Ovary (tissue), 9 donors: ENCODE data around the gene APEH. TPM values are rescaled to one million over a fixed set of nuclear protein-coding genes. Genes with fewer than 3 reads are reported as not detected.

Experiments
- DNase-seq, 5 donors: peaks; one replicate each; pipeline ENCODE4 v3.0.0-alpha.2; 2019 to 2020
- H3K27ac ChIP-seq, 2 donors: fragments of 200-600 bp; one replicate each; pipeline versions ENCODE4 v1.5.1 to v1.8.0; 2019 to 2022
- H3K27me3 ChIP-seq: fragments of 200-600 bp; one replicate; pipeline ENCODE4 v1.8.0; 2022
- H3K36me3 ChIP-seq: fragments of 200-600 bp; sonication (generic); one replicate; pipeline ENCODE4 v1.5.1; 2019
- H3K4me1 ChIP-seq: one replicate; pipeline ENCODE4 v1.8.1; 2013; ENCODE audit warnings: mild to moderate bottlenecking, moderate library complexity; ENCODE audit not compliant: insufficient read depth
- H3K4me3 ChIP-seq: fragments of 200-600 bp; sonication (generic); one replicate; pipeline ENCODE4 v1.5.1; 2017
- H3K9me3 ChIP-seq, 2 donors: fragments of 200-600 bp in 1 of 2; sonication (generic) in 1 of 2; one replicate each; pipeline versions ENCODE4 v1.5.1 to v1.8.1; 2013 to 2019; ENCODE audit warnings: mild to moderate bottlenecking in 1 of 2, moderate library complexity in 1 of 2
- EP300 ChIP-seq: sonication (generic); formaldehyde crosslinking; IDR thresholded peaks from one replicate; pipeline ENCODE4 v1.6.1; 2017; ENCODE audit warnings: antibody characterized with exemption
- POLR2A ChIP-seq: fragments of 450-650 bp; IDR thresholded peaks from one replicate; pipeline ENCODE4 v1.6.1; 2017; ENCODE audit warnings: antibody characterized with exemption, mild to moderate bottlenecking, moderate library complexity
- WGBS, 3 donors: extraction: QIAGEN DNeasy Blood & Tissue Kit in 1 of 3; methylation state at CpG; one replicate each; pipeline versions ENCODE4 v1.1.5 to v1.1.7; 2013 to 2017; 5-methylcytosine and 5-hydroxymethylcytosine counted together
- intact Hi-C, 4 donors: fragments of 100-400 bp; cut with DNase I; formaldehyde crosslinking; loops; one replicate each; pipeline versions ENCODE4 v1.11.0 to v1.15.1; 2022 to 2023
- polyA plus RNA-seq, 2 donors: library from polyadenylated mRNA; stranded (reverse); fragments of 200-250 nt in 1 of 2; fragments of 350-450 nt in 1 of 2; fragmentation: Illumina TruSeq in 1 of 2; extraction: RNeasy Lipid Tissue Mini Kit (QIAGEN cat#74804) in 1 of 2; gene quantifications; one replicate each; pipeline ENCODE4 v1.2.3, GENCODE V29; 2013 to 2014
- total RNA-seq, 7 donors: library from RNA; depleted of rRNA in 2 of 7; stranded (reverse); fragments of >200 nt in 2 of 7; fragmentation: NEBNext Ultra II Directional in 3 of 7; extraction: Animal tissue kit (Norgen Biotek cat#: 25700) in 3 of 7; gene quantifications; one replicate each; pipeline versions ENCODE4 v1.1.0 to v1.2.4, GENCODE V29; 2016 to 2023
- TF ChIP-seq, protein P1 (sequence below), 3 donors: fragments of 450-650 bp in 2 of 3; fragments of 200-600 bp in 1 of 3; IDR thresholded peaks; one replicate each; pipeline versions ENCODE4 v1.5.1 to v1.8.0; 2016 to 2022; ENCODE audit warnings: antibody characterized with exemption in 3 of 3, mild to moderate bottlenecking in 1 of 3
- donor health status: DM: no; HTN: no; CAD: no; lungs with moderate emphysema.
- donor health status: DM: no; HTN: no; CAD: no.
- donor health status: Bipolar disorder and iron deficiency.
- donor health status: DM: yes; HTN: yes; CAD: no.
- donor health status: DM: no; HTN: no; CAD: no.
- donor health status: DM: yes; HTN: yes; CAD: no.

The APEH gene
- total and polyA plus RNA-seq, 9 donors: 33.7 to 90.9 (median 60.6) TPM

DNA sequence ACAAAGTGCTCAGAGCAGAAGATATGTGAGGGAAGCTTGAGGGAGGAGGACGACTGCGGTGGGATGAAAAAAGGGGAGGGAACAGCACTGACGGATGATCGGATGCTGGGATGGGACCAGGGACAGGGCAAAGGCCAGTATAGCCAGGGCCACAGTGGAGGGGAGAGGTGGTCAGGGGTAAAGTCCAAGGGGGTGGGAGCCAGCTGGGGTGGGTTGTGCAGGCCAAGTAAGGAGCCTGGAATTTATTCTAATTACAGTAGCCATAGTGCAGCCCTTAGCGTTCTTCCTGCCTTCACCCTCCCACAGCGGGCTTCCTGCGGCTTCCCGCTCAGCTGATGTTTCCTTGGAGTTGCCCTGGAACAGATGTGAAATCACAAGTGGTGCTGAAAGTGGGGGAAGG is 7.6 kb upstream of the APEH start:
- intact Hi-C loops: loop anchor here in 2 of 4 donors (5.0 kb wide), 2 partner anchors 109 to 119 kb away; no protein-coding TSS in a partner anchor
- H3K9me3 ChIP-seq: no peaks in the 10 kb centered on the region
- H3K27ac ChIP-seq: no peak overlapping the region
- DNase-seq: no peak
- TF ChIP-seq EP300 (no peak), POLR2A (no peak)
- TF ChIP-seq, protein P1, sequence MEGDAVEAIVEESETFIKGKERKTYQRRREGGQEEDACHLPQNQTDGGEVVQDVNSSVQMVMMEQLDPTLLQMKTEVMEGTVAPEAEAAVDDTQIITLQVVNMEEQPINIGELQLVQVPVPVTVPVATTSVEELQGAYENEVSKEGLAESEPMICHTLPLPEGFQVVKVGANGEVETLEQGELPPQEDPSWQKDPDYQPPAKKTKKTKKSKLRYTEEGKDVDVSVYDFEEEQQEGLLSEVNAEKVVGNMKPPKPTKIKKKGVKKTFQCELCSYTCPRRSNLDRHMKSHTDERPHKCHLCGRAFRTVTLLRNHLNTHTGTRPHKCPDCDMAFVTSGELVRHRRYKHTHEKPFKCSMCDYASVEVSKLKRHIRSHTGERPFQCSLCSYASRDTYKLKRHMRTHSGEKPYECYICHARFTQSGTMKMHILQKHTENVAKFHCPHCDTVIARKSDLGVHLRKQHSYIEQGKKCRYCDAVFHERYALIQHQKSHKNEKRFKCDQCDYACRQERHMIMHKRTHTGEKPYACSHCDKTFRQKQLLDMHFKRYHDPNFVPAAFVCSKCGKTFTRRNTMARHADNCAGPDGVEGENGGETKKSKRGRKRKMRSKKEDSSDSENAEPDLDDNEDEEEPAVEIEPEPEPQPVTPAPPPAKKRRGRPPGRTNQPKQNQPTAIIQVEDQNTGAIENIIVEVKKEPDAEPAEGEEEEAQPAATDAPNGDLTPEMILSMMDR (IDR thresholded peaks at IDR 0.05): no peak
- no peaks in the 10 kb centered on the region for H3K36me3 ChIP-seq
- H3K4me3 ChIP-seq: no peak overlapping the region
- 10 to 11% (median 11%) methylated on average over 8 of the region's 8 CpGs for WGBS, 3 donors
- no peaks in the 10 kb centered on the region for H3K27me3 ChIP-seq
- H3K4me1 ChIP-seq: no peaks in the 10 kb centered on the region

DNA sequence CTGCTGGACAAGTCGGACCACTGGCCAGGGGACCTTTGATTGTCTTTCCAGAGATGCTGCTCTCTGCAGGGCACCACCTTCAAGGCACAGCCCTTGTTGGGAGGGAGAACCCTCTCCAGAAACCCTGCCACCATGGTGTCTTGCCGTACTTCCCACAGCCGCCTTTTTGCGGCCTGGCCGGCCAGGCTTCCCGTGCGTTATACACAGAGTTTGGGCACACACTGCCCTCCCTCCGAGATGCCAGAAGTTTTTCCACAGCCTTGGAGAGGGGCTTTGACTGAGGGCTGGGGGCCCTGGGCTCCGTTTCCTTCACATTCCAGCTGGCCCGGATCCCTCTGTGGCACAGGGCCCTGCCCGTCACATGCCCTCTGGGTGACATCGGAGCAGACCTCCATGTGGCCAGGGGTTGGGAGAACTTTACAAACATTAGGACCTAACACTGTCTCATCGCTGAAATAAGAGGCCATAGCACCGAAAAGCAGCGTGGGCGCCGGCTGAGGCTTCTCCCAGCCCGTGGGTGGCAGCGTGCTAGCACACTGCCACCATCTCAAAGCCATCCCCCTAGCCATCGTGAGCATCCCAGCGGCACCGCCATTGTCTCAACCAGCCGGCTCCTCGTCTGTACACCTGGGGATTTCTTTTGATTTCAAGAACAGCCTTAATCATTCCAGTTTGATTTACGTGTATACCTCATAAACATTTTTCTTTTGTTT is 6.3 kb upstream of the APEH start:
- intact Hi-C loops: loop anchor here in 2 of 4 donors (5.0 kb wide), 2 partner anchors 111 to 121 kb away; no protein-coding TSS in a partner anchor
- no peaks in the 10 kb centered on the region for H3K36me3 ChIP-seq

DNA sequence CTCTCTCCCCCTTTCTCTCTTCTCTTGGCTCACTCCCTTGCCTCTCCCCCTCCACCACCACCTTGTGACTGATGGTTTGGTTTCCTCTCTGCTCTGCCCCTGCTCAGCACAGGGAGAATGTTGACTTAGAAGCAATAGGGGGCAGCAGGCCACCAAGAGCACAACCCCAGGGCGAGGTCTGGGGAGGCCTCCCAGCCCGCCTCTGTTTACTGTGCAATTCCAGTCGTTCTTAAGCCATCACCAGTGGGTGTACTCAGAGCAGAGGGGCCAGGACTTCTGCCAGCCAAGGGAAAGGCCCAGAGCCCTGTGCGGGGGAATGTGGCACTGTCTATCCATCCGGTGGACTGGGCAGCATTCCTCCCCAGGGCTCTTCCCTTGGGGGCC is 5.7 kb upstream of the APEH start:
- no peak for DNase-seq
- WGBS, 3 donors: 15 to 24% (median 24%) methylated on average over 5 of the region's 5 CpGs
- intact Hi-C loops: loop anchor here in 2 of 4 donors (5.0 kb wide), 2 partner anchors 111 to 121 kb away; no protein-coding TSS in a partner anchor
- H3K4me3 ChIP-seq: no peak overlapping the region
- peaks cover 4% of the 10 kb centered on the region for H3K4me1 ChIP-seq
- H3K27ac ChIP-seq: no peak overlapping the region
- H3K36me3 ChIP-seq: no peaks in the 10 kb centered on the region
- H3K27me3 ChIP-seq: no peaks in the 10 kb centered on the region
- H3K9me3 ChIP-seq: no peaks in the 10 kb centered on the region
- no peak for TF ChIP-seq EP300
- TF ChIP-seq, protein P1 (IDR thresholded peaks at IDR 0.05): no peak
- no peak for TF ChIP-seq POLR2A

More for the DNA sequence above, 6.3 kb upstream of the APEH start:
- H3K9me3 ChIP-seq: no peaks in the 10 kb centered on the region
- H3K27ac ChIP-seq: no peak overlapping the region
- no peak overlapping the region for H3K4me3 ChIP-seq
- TF ChIP-seq EP300 (no peak), POLR2A (no peak)
- TF ChIP-seq, protein P1 (IDR thresholded peaks at IDR 0.05): no peak
- WGBS, 3 donors: 68 to 72% (median 70%) methylated on average over 25 of the region's 25 CpGs
- no peak for DNase-seq
- H3K4me1 ChIP-seq: no peaks in the 10 kb centered on the region
- H3K27me3 ChIP-seq: no peaks in the 10 kb centered on the region

DNA sequence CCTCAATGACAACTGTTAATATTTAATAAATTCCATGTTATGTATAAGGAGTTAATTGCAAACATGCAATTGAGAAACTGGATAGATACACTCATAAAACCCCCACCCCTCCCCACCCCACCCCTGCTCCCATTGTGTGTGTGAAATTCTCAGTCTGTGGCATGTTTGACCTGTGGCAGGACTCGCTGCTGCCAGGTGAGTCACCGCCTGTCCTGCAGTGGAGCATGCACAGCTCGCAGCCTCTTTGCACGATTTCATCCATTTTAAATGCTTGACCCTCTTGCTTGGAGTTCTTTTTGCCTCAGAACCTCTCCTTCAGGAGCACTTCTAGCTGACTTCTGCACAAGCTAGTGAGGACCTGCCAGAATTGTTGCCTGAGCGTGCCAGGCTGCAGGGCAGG is 5.3 kb upstream of the APEH start:
- no peak for TF ChIP-seq EP300
- no peak for TF ChIP-seq POLR2A
- TF ChIP-seq, protein P1 (IDR thresholded peaks at IDR 0.05): no peak
- no peak overlapping the region for H3K4me3 ChIP-seq

More for the DNA sequence above, 5.3 kb upstream of the APEH start:
- intact Hi-C loops: loop anchor here in 2 of 4 donors (5.0 kb wide), 2 partner anchors 112 to 122 kb away; no protein-coding TSS in a partner anchor
- peaks cover 5% of the 10 kb centered on the region for H3K4me1 ChIP-seq
- no peak for DNase-seq
- no peaks in the 10 kb centered on the region for H3K36me3 ChIP-seq
- H3K27ac ChIP-seq: no peak overlapping the region
- 56 to 73% (median 57%) methylated on average over 5 of the region's 5 CpGs for WGBS, 3 donors
- no peaks in the 10 kb centered on the region for H3K27me3 ChIP-seq
- H3K9me3 ChIP-seq: no peaks in the 10 kb centered on the region
